Heart right ventricle (tissue), 16 donors: ENCODE results near the gene CELF4. TPM values are rescaled to one million over a fixed set of nuclear protein-coding genes. Genes with fewer than 3 reads are reported as not detected.

Experiments used
- ATAC-seq, 8 donors: fragments of 200-7000 bp; cut with Tn5 transposase; one replicate each; pipeline ENCODE4 v1.9.1; 2020; ENCODE audit warnings: mild to moderate bottlenecking in 8 of 8, moderate library complexity in 8 of 8, moderate number of reproducible peaks in 1 of 8
- DNase-seq, 2 donors: peaks; one replicate each; pipeline ENCODE4 v3.0.0-alpha.2; 2020
- H3K27ac ChIP-seq, 10 donors: fragments of 200-600 bp; sonication (generic) in 2 of 10; one replicate each; pipeline versions ENCODE4 v1.5.0 to v1.8.0; 2020 to 2022; ENCODE audit warnings: mild to moderate bottlenecking in 3 of 10
- H3K27me3 ChIP-seq, 7 donors: fragments of 200-600 bp; one replicate each; pipeline ENCODE4 v1.8.0; 2021 to 2022; ENCODE audit warnings: mild to moderate bottlenecking in 2 of 7
- H3K36me3 ChIP-seq, 9 donors: fragments of 200-600 bp; sonication (generic) in 1 of 9; one replicate each; pipeline versions ENCODE4 v1.5.0 to v1.8.0; 2020 to 2022; ENCODE audit warnings: mild to moderate bottlenecking in 2 of 9
- H3K4me1 ChIP-seq, 9 donors: fragments of 200-600 bp; sonication (generic) in 1 of 9; one replicate each; pipeline versions ENCODE4 v1.5.0 to v1.8.0; 2020 to 2022; ENCODE audit warnings: mild to moderate bottlenecking in 4 of 9
- H3K4me3 ChIP-seq, 10 donors: fragments of 200-600 bp; sonication (generic) in 2 of 10; one replicate each; pipeline versions ENCODE4 v1.5.0 to v1.8.0; 2020 to 2022; ENCODE audit warnings: mild to moderate bottlenecking in 7 of 10, moderate library complexity in 2 of 10
- H3K9me3 ChIP-seq, 11 donors: fragments of 200-600 bp in 10 of 11; sonication (generic) in 2 of 11; one replicate each; pipeline versions ENCODE4 v1.5.0 to v1.8.0; 2013 to 2022; ENCODE audit warnings: mild to moderate bottlenecking in 2 of 11, control low read depth in 1 of 11, moderate library complexity in 1 of 11
- WGBS, 2 donors: extraction: QIAGEN DNeasy Blood & Tissue Kit; methylation state at CpG; one replicate each; pipeline ENCODE4 v1.1.7; 2013; ENCODE audit warnings: inconsistent platforms in 1 of 2; 5-methylcytosine and 5-hydroxymethylcytosine counted together
- intact Hi-C, 10 donors: fragments of 100-400 bp; cut with DNase I; formaldehyde crosslinking; loops; one replicate each; pipeline versions ENCODE4 v1.11.1 to v1.14.2; 2022
- polyA plus RNA-seq, 2 donors: library from polyadenylated mRNA; stranded (reverse); fragments of 200-250 nt; gene quantifications; one replicate each; pipeline ENCODE4 v1.2.3, GENCODE V29; 2013
- total RNA-seq, 10 donors: library from RNA; stranded (reverse); fragmentation: NEBNext Ultra II Directional in 3 of 10; extraction: Animal tissue kit (Norgen Biotek cat#: 25700) in 3 of 10; gene quantifications; one replicate each; pipeline versions ENCODE4 v1.2.1 to v1.2.4, GENCODE V29; 2021 to 2023
- TF ChIP-seq, protein P1 (sequence below), 9 donors: fragments of 200-600 bp; sonication (generic) in 2 of 9; IDR thresholded peaks; one replicate each; pipeline versions ENCODE4 v1.5.0 to v1.8.0; 2021 to 2022; ENCODE audit warnings: antibody characterized with exemption in 9 of 9, mild to moderate bottlenecking in 5 of 9, moderate library complexity in 1 of 9
- donor health status: Arrhythmogenic right ventricular cardiomyopathy.
- donor health status: ischemic (EF 13 %, LVEDD 7.1; RV severe dilation, severe dysfunction).
- donor health status: healthy with polysubstance abuse.
- donor health status: DM: no; HTN: yes; CAD: no.
- donor health status: DM: no; HTN: no; CAD: no.
- donor health status: ischemic (EF 25% LVEDD 6.9; RV normal size, moderate dysfunction).
- donor health status: ischemic (EF 25% LVEDD 5.7; RV mildly dilated, moderate dysfunction).
- donor health status: healthy.
- donor health status: DM: yes; HTN: yes; CAD: no.
- donor health status: Ischemic cardiomyopathy.
- donor health status: ischemic (EF 35%, LVEDD 5.7; RV mildly dilated, moderate dysfunction).
- donor health status: nonischemic (EF 11% LVEDD 7.7; RV severe dilation, severe dysfunction).
- donor health status: DM: yes; HTN: yes; CAD: no.
- donor health status: PGD.
- donor health status: ischemic (EF 29% LVEDD 5.4; RV normal size, mild dysfunction).
- donor health status: nonischemic (EF 23%, LVEDD 6.1; RV moderate dilation, normal function).

The CELF4 gene
- total and polyA plus RNA-seq, 12 donors, result 0.07 to 1.2 (median 0.31) TPM; not detected in 1

DNA sequence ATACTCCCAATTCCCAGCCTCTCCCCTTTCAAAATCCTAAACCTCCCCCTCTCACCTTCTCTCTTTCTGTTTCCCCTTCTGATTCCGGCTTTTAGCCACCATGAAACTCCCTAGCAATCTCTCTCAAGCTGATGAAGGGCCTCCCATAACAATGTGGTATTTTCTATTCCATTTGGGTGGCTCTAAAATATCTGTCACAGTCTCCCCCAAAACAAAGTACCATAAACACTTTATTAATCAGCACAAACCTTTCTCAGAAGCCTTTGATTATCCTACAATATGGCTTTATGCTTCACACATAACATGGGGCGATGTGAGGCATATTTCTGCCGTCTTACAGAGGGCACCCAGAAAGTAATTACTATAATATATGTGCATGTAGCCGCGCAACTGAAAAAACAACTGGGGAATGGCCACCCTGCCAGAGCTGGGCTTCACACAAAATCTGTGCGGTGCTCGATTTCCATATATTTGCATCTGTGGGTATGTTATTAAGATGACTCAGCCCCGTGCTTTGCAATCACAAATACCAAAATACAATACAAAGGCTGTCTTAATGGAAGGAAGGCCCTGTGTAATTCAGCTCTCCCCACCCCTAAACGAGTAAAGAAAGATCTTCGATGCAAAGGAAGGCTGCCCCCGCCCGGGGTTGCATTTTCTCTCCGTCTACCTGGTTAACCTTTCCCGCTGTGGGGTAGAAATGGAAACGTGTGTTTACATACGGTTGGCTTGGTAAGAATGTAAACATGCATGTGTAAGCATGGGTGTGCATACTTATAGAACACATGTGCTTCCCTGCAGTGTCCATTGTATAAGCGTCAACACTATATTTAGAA lies 81.4 kb downstream of the CELF4 start:
- TF ChIP-seq, protein P1, sequence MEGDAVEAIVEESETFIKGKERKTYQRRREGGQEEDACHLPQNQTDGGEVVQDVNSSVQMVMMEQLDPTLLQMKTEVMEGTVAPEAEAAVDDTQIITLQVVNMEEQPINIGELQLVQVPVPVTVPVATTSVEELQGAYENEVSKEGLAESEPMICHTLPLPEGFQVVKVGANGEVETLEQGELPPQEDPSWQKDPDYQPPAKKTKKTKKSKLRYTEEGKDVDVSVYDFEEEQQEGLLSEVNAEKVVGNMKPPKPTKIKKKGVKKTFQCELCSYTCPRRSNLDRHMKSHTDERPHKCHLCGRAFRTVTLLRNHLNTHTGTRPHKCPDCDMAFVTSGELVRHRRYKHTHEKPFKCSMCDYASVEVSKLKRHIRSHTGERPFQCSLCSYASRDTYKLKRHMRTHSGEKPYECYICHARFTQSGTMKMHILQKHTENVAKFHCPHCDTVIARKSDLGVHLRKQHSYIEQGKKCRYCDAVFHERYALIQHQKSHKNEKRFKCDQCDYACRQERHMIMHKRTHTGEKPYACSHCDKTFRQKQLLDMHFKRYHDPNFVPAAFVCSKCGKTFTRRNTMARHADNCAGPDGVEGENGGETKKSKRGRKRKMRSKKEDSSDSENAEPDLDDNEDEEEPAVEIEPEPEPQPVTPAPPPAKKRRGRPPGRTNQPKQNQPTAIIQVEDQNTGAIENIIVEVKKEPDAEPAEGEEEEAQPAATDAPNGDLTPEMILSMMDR (IDR thresholded peaks at IDR 0.05), result no peak
- Histone ChIP-seq H3K9me3 (no peaks in the 10 kb centered on the region), H3K27ac (no peak overlapping the region), H3K27me3 (peaks cover 7 to 71% (median 67%) of the 10 kb centered on the region in 7 donors), H3K36me3 (no peaks in the 10 kb centered on the region), H3K4me1 (peaks cover 0 to 7% (median 0%) of the 10 kb centered on the region in 9 donors), H3K4me3 (no peak overlapping the region)
- DNase-seq (no peak), ATAC-seq (no peak)
- intact Hi-C loops, result loop anchor here in 1 of 10 donors (10.0 kb wide), 1 partner anchor 51 kb away; no protein-coding TSS in a partner anchor
- WGBS, 2 donors, result 22 to 25% methylated on average over 17 of the region's 17 CpGs

DNA sequence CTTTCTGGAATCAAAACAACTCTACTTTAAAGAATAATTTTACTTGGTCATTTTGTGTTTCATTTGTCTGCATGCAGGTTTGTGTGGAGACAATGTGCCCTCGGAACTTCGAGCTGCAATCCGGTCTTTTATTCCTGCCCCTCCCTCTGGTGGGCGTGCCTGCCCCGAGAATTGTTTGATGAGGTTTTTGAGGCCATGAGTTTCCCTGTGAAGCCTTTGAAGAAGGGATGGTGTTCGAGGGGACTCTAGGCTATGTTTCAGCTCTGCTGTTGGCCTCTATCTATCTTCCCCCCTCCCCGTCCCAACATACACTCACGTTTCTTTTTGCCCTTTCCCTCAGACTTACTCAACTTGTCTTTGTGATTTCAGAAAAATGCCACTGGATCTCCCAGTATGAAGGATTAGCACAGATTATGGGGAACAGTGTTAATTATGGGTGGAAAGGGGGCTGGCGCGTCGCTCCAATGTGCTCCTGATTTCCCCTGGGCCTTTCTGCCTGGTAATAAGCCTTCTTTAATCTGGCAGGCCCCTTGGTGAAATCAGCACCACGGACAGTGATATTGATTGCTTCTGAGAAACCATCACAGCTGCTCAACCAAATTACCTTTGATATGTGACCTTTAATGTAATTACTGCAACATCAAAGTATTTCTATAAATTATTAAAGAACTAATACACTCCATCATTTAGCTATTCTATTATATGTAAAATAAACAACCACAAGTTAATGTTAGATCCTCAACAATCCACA lies 82.2 kb downstream of the CELF4 start:
- DNase-seq (peak in 1 of 2 donors; percentile 16), ATAC-seq (no peak)
- intact Hi-C loops, result loop anchor here in 1 of 10 donors (10.0 kb wide), 1 partner anchor 51 kb away; no protein-coding TSS in a partner anchor
- Histone ChIP-seq H3K4me3 (no peak overlapping the region), H3K27me3 (peaks cover 7 to 69% (median 60%) of the 10 kb centered on the region in 7 donors), H3K4me1 (peaks cover 0 to 7% (median 0%) of the 10 kb centered on the region in 9 donors), H3K36me3 (no peaks in the 10 kb centered on the region), H3K9me3 (no peaks in the 10 kb centered on the region), H3K27ac (no peak overlapping the region)
- WGBS, 2 donors, result 39 to 40% methylated on average over 12 of the region's 12 CpGs
- TF ChIP-seq, protein P1 (IDR thresholded peaks at IDR 0.05), result no peak

DNA sequence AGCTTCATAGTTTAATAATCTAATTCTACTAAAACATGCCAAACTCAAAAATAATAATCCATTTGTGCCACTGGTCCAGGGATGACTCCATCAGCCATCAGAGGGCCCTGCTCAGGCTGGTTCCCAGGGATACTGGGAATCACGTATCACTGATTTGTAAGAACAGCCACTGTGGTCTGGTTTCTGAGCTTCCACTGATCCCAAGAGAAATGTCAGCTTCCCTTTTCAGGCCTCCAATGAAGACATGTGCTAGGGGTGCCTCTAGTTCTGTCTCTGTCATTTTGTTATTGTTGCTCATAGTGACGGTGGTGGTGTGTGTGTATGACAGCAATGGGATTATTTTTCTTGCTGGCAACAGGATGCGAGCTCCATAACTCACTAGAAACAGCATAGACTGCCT lies 83.2 kb downstream of the CELF4 start:
- DNase-seq, result no peak
- intact Hi-C loops, result loop anchor here in 1 of 10 donors (10.0 kb wide), 1 partner anchor 52 kb away; no protein-coding TSS in a partner anchor
- TF ChIP-seq, protein P1 (IDR thresholded peaks at IDR 0.05), result no peak
- Histone ChIP-seq H3K9me3 (no peaks in the 10 kb centered on the region), H3K4me3 (no peak overlapping the region), H3K4me1 (peaks cover 0 to 6% (median 0%) of the 10 kb centered on the region in 9 donors), H3K36me3 (no peaks in the 10 kb centered on the region), H3K27me3 (peaks cover 7 to 69% (median 55%) of the 10 kb centered on the region in 7 donors), H3K27ac (no peak overlapping the region)
- 42 to 51% methylated on average over 3 of the region's 3 CpGs for WGBS, 2 donors
- ATAC-seq, result no peak

DNA sequence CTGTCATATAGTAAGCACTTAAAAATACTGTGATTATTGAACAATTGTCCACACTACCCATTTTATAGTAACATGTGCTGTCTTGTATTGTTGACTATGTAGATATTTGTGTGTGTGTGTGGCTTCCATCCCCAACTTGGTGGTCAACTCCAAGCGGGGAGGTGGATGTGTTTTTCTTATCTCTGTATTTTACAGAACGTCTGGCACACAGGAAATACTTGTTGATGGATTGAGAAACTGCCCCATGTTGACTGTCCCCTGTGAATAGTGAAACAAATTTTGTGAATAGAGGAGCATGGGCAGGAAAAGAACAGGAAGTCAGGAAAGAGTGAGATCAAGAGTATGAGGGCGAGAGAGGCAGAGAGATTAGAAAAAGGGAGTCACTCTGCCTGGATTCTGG lies 83.6 kb downstream of the CELF4 start:
- Histone ChIP-seq H3K4me1 (peaks cover 0 to 6% (median 0%) of the 10 kb centered on the region in 9 donors), H3K9me3 (no peaks in the 10 kb centered on the region), H3K27me3 (peaks cover 7 to 69% (median 51%) of the 10 kb centered on the region in 7 donors), H3K4me3 (no peak overlapping the region), H3K27ac (no peak overlapping the region), H3K36me3 (no peaks in the 10 kb centered on the region)
- no peak for DNase-seq
- WGBS, 2 donors, result 25 to 29% methylated on average over 3 of the region's 3 CpGs
- TF ChIP-seq, protein P1 (IDR thresholded peaks at IDR 0.05), result no peak
- no peak for ATAC-seq
- intact Hi-C loops, result loop anchor here in 1 of 10 donors (10.0 kb wide), 1 partner anchor 53 kb away; no protein-coding TSS in a partner anchor
